Thyroid gland (tissue), 4 donors: Measurements from ENCODE around the gene ATP6V0A1. TPM values are rescaled to one million over a fixed set of nuclear protein-coding genes. Genes with fewer than 3 reads are reported as not detected.
A peak's percentile ranks its signal among the peaks of the same experiment; 100 is the strongest.

ENCODE experiments used
- DNase-seq, 2 donors: peaks; one replicate each; pipeline ENCODE4 v3.0.0-alpha.2; 2019
- H3K27ac ChIP-seq, 3 donors: fragments of 200-600 bp; sonication (generic); 1 replicate in 2 of 3; 2 replicates in 1 of 3; pipeline ENCODE4 v1.5.1; 2016 to 2019; ENCODE audit warnings: mild to moderate bottlenecking in 1 of 3, moderate library complexity in 1 of 3
- H3K27me3 ChIP-seq: fragments of 200-600 bp; sonication (generic); one replicate; pipeline ENCODE4 v1.5.1; 2019
- H3K36me3 ChIP-seq, 2 donors: fragments of 200-600 bp; sonication (generic); one replicate each; pipeline ENCODE4 v1.5.1; 2016 to 2019
- H3K4me1 ChIP-seq, 2 donors: fragments of 200-600 bp; sonication (generic); one replicate each; pipeline ENCODE4 v1.5.1; 2017 to 2019
- H3K4me3 ChIP-seq, 3 donors: fragments of 200-600 bp; sonication (generic); replicated peaks in 1 of 3; 1 replicate in 2 of 3; 2 replicates in 1 of 3; pipeline ENCODE4 v1.5.1; 2016; ENCODE audit warnings: mild to moderate bottlenecking in 1 of 3
- H3K9me3 ChIP-seq: fragments of 200-600 bp; sonication (generic); one replicate; pipeline ENCODE4 v1.5.1; 2017
- POLR2A ChIP-seq, 2 donors: fragments of 450-650 bp; IDR thresholded peaks; one replicate each; pipeline ENCODE4 v1.6.1; 2017; ENCODE audit warnings: antibody characterized with exemption in 2 of 2, mild to moderate bottlenecking in 2 of 2, moderate library complexity in 1 of 2
- WGBS, 2 donors: methylation state at CpG; one replicate each; pipeline ENCODE4 v1.1.5; 2017; 5-methylcytosine and 5-hydroxymethylcytosine counted together
- intact Hi-C: fragments of 100-400 bp; cut with DNase I; formaldehyde crosslinking; loops from one replicate; pipeline ENCODE4 v1.15.1; 2023
- total RNA-seq, 4 donors: library from RNA; depleted of rRNA; stranded (reverse); fragments of >200 nt; gene quantifications; one replicate each; pipeline ENCODE4 v1.2.3, GENCODE V29; 2016
- TF ChIP-seq, protein P1 (sequence below), 6 experiments: fragments of 200-600 bp in 3 of 6; fragments of 450-650 bp in 3 of 6; sonication (generic) in 3 of 6; IDR thresholded peaks; one replicate each; pipeline ENCODE4 v1.5.1; 2016 to 2019; ENCODE audit warnings: antibody characterized with exemption in 6 of 6, mild to moderate bottlenecking in 2 of 6, inconsistent platforms in 1 of 6, moderate library complexity in 1 of 6

The ATP6V0A1 gene
- total RNA-seq, 4 donors from 2014 or later, result 75.5 to 195 (median 121) TPM

DNA sequence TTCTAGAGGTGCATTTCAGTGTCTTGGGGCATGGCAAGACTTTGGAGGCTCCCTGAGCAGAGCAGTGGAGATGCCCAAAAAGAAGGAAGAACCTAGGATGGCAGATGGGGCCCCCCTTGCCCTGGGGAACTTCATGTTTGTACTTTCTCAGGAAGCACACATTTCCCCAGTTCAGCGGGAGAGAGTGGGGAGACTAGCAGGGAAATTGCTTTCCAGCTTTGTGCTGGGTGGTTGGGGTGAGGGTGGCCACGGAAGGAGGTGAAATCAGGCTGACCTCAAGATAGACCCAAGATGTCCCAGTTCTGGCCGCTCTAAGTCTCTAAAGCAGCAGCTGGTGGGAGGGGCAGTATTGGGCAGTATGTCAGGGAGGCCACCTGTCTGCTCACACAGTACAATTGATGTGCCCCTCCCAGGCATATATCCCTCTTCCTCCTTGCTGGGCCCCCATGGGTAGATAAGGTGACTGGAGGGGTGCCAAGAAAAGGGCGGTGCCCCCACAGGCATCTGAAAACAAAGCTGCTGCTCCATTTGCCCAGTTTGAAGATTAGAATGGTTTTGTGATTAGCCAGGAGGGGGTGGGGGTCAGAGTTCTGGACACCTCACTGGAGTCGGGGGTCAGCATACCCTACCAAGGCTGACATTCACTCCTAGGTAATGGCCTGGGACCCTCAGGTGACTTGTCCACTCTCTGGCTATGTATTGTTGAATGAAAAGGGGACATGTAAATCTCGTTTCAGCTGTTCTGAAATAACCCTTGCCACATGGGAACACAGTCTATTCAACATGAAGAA is 60.3 kb downstream of the ATP6V0A1 start:
- 49% methylated on average over 5 to 6 of the region's 6 CpGs for WGBS, 2 donors
- H3K36me3 ChIP-seq, result peaks cover 9 to 22% of the 10 kb centered on the region in 2 donors
- intact Hi-C loops, result loop anchor here (5.0 kb wide), 1 partner anchor 97 kb away; the partner anchor contains the start of gene CAVIN1
- TF ChIP-seq, protein P1, sequence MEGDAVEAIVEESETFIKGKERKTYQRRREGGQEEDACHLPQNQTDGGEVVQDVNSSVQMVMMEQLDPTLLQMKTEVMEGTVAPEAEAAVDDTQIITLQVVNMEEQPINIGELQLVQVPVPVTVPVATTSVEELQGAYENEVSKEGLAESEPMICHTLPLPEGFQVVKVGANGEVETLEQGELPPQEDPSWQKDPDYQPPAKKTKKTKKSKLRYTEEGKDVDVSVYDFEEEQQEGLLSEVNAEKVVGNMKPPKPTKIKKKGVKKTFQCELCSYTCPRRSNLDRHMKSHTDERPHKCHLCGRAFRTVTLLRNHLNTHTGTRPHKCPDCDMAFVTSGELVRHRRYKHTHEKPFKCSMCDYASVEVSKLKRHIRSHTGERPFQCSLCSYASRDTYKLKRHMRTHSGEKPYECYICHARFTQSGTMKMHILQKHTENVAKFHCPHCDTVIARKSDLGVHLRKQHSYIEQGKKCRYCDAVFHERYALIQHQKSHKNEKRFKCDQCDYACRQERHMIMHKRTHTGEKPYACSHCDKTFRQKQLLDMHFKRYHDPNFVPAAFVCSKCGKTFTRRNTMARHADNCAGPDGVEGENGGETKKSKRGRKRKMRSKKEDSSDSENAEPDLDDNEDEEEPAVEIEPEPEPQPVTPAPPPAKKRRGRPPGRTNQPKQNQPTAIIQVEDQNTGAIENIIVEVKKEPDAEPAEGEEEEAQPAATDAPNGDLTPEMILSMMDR (IDR thresholded peaks at IDR 0.05), result no peak
- no peak for TF ChIP-seq POLR2A (IDR thresholded peaks at IDR 0.05)
- peaks cover 24 to 61% of the 10 kb centered on the region in 2 donors for H3K4me1 ChIP-seq
- DNase-seq, result no peak
- H3K9me3 ChIP-seq, result no peaks in the 10 kb centered on the region
- H3K4me3 ChIP-seq, result no peak overlapping the region
- peak overlapping the region; percentile 93 to 99 (median 96) for H3K27ac ChIP-seq
- H3K27me3 ChIP-seq, result no peaks in the 10 kb centered on the region

GRCh38 chr17:42519546-42520491 is 61.1 kb downstream of the ATP6V0A1 start:
- Histone ChIP-seq H3K27me3 (no peaks in the 10 kb centered on the region), H3K36me3 (peaks cover 2 to 14% of the 10 kb centered on the region in 2 donors), H3K27ac (peak overlapping the region; percentile 93 to 99 (median 96)), H3K4me1 (peaks cover 24 to 60% of the 10 kb centered on the region in 2 donors), H3K9me3 (no peaks in the 10 kb centered on the region), H3K4me3 (no peak overlapping the region)
- 45 to 48% methylated on average over 12 of the region's 12 CpGs for WGBS, 2 donors
- intact Hi-C loops, result loop anchor here (5.0 kb wide), 1 partner anchor 98 kb away; the partner anchor contains the start of gene CAVIN1
- peak in 1 of 2 donors; percentile 60 for TF ChIP-seq POLR2A (IDR thresholded peaks at IDR 0.05)
- TF ChIP-seq, protein P1 (IDR thresholded peaks at IDR 0.05), result no peak
- DNase-seq, result peak; percentile 92 to 95

- Histone ChIP-seq H3K4me1 (peaks cover 24 to 60% of the 10 kb centered on the region in 2 donors), H3K27me3 (no peaks in the 10 kb centered on the region), H3K36me3 (peaks cover 0 to 13% of the 10 kb centered on the region in 2 donors), H3K4me3 (no peak overlapping the region), H3K27ac (peak overlapping the region; percentile 93 to 99 (median 96)), H3K9me3 (no peaks in the 10 kb centered on the region)
- WGBS, 2 donors, result 50 to 61% methylated on average over 9 of the region's 9 CpGs
- DNase-seq, result no peak
- TF ChIP-seq POLR2A (IDR thresholded peaks at IDR 0.05), result no peak
- TF ChIP-seq, protein P1 (IDR thresholded peaks at IDR 0.05), result no peak
- intact Hi-C loops, result no loop called here
These were observed 61.9 kb downstream of the ATP6V0A1 start for GRCh38 chr17:42520540-42520951.

DNA sequence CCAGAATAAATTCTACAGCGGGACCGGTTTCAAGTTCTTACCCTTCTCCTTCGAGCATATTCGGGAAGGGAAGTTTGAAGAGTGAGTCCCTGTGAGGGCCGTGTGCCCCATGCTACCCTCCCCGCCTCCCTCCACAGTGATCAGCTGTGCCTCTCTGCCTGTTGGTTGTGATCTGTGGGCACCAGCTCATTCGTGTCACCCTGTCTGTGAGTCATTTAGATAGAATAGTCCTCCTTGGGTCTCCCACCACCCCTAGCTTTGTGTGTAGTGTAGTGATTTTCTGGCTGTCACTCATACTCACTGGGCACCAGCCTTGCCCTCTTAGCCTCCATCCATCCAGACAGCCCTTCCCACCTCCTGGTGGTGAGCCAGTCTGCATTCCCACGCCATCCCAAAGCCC is 62.4 kb downstream of the ATP6V0A1 start:
- H3K4me3 ChIP-seq, result no peak overlapping the region
- TF ChIP-seq POLR2A (IDR thresholded peaks at IDR 0.05), result no peak
- TF ChIP-seq, protein P1 (IDR thresholded peaks at IDR 0.05), result no peak
- no peak for DNase-seq
- no peaks in the 10 kb centered on the region for H3K27me3 ChIP-seq
- peak overlapping the region; percentile 93 to 99 (median 96) for H3K27ac ChIP-seq
- H3K36me3 ChIP-seq, result peaks cover 0 to 13% of the 10 kb centered on the region in 2 donors
- no peaks in the 10 kb centered on the region for H3K9me3 ChIP-seq
- WGBS, 2 donors, result 77 to 79% methylated on average over 8 of the region's 8 CpGs
- H3K4me1 ChIP-seq, result peaks cover 24 to 64% of the 10 kb centered on the region in 2 donors
- intact Hi-C loops, result no loop called here
